H1 (cell line): ENCODE data around the gene TFAP2A. TPM values are rescaled to one million over a fixed set of nuclear protein-coding genes. Genes with fewer than 3 reads are reported as not detected.

Source experiments
- HDAC2 ChIP-seq, 2 experiments: fragments of 300-600 bp in 1 of 2; sonication (generic) in 1 of 2; IDR thresholded peaks; 2 replicates each; pipeline ENCODE4 v1.6.1; 2011 to 2012; ENCODE audit warnings: low read depth in 2 of 2, low read length in 2 of 2, mild to moderate bottlenecking in 2 of 2, moderate library complexity in 2 of 2, borderline replicate concordance in 1 of 2, inconsistent platforms in 1 of 2
- KDM1A ChIP-seq: fragments of 200-600, 300-600 bp; sonication (generic); IDR thresholded peaks from 2 replicates; pipeline ENCODE4 v1.7.1; 2016; ENCODE audit warnings: mild to moderate bottlenecking, low read length, borderline replicate concordance
- MAFK ChIP-seq: IDR thresholded peaks from 2 replicates; pipeline ENCODE4 v1.6.1; 2012; ENCODE audit warnings: low read depth, mild to moderate bottlenecking, improper control_type of control experiment, low read length
- SP4 ChIP-seq: IDR thresholded peaks from 2 replicates; pipeline ENCODE4 v1.6.1; 2012; ENCODE audit warnings: low read length, inconsistent platforms
- SUZ12 ChIP-seq: fragments of 200-600 bp; sonication (generic); IDR thresholded peaks from 2 replicates; pipeline ENCODE4 v1.6.1; 2012; ENCODE audit warnings: mild to moderate bottlenecking, inconsistent platforms, low read length, moderate library complexity, mixed read lengths
- TBP ChIP-seq: IDR thresholded peaks from 2 replicates; pipeline ENCODE4 v1.6.1; 2011; ENCODE audit warnings: low read depth, low read length, improper control_type of control experiment
- TCF12 ChIP-seq: IDR thresholded peaks from 2 replicates; pipeline ENCODE4 v1.6.1; 2011; ENCODE audit warnings: low read depth, mild to moderate bottlenecking, low read length
- polyA plus RNA-seq, 7 experiments: library from polyadenylated mRNA; depleted of rRNA in 3 of 7; stranded (reverse) in 5 of 7; unstranded in 2 of 7; fragments of >200 nt in 5 of 7; fragments of 200-250 nt in 2 of 7; gene quantifications; 1 replicate in 5 of 7; 2 replicates in 1 of 7; 4 replicates in 1 of 7; pipeline versions ENCODE4 v1.2.1 to v1.2.3, GENCODE V29; 2011 to 2013; ENCODE audit warnings: missing spikeins in 2 of 7, mixed read lengths in 2 of 7
- total RNA-seq: library from RNA; stranded (reverse); fragmentation: NEBNext Ultra II Directional; extraction: Animal tissue kit (Norgen Biotek cat#: 25700); gene quantifications from 2 replicates; pipeline ENCODE4 v1.2.1, GENCODE V29; 2021
- TF ChIP-seq, protein P1 (sequence below): fragments of 300-600 bp; sonication (generic); IDR thresholded peaks from 2 replicates; pipeline ENCODE4 v1.7.1; 2012; ENCODE audit warnings: low read length, moderate library complexity, mild to moderate bottlenecking, inconsistent platforms; ENCODE audit not compliant: insufficient replicate concordance
- TF ChIP-seq, protein P2 (sequence below): IDR thresholded peaks from 2 replicates; pipeline ENCODE4 v1.6.1; 2011; ENCODE audit warnings: low read depth, mild to moderate bottlenecking, low read length; ENCODE audit not compliant: insufficient read depth
- TF ChIP-seq, protein P3 (sequence below): IDR thresholded peaks from 2 replicates; pipeline ENCODE4 v1.6.1; 2011; ENCODE audit warnings: low read length, improper control_type of control experiment

TFAP2A gene
- total and polyA plus RNA-seq, 2 of the 8 experiments (the other 6 are each of a cell fraction or from before 2014, with no cell fraction given) = 0.23 TPM; not detected in 1

DNA sequence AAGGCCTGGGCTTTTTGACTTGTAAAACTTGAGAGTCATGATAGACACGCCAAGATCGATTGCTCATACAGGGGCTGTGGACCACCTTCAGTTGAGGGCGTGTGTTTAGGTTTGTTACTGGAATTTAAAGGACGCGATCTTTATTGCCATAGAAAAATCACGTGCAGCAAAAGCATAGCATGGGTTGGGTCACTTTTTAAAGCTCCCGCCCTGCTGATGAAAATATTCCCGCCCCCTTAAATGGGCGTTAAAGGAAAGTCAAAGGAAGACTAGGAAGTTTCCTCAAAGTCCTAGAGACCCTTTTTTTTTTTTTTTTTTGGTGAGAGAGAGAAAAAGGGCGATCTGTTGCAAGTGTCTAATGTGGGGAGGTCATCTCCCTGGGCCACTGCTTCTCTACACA, 23.1 kb downstream of the TFAP2A start (continued):
- TF ChIP-seq, protein P1, sequence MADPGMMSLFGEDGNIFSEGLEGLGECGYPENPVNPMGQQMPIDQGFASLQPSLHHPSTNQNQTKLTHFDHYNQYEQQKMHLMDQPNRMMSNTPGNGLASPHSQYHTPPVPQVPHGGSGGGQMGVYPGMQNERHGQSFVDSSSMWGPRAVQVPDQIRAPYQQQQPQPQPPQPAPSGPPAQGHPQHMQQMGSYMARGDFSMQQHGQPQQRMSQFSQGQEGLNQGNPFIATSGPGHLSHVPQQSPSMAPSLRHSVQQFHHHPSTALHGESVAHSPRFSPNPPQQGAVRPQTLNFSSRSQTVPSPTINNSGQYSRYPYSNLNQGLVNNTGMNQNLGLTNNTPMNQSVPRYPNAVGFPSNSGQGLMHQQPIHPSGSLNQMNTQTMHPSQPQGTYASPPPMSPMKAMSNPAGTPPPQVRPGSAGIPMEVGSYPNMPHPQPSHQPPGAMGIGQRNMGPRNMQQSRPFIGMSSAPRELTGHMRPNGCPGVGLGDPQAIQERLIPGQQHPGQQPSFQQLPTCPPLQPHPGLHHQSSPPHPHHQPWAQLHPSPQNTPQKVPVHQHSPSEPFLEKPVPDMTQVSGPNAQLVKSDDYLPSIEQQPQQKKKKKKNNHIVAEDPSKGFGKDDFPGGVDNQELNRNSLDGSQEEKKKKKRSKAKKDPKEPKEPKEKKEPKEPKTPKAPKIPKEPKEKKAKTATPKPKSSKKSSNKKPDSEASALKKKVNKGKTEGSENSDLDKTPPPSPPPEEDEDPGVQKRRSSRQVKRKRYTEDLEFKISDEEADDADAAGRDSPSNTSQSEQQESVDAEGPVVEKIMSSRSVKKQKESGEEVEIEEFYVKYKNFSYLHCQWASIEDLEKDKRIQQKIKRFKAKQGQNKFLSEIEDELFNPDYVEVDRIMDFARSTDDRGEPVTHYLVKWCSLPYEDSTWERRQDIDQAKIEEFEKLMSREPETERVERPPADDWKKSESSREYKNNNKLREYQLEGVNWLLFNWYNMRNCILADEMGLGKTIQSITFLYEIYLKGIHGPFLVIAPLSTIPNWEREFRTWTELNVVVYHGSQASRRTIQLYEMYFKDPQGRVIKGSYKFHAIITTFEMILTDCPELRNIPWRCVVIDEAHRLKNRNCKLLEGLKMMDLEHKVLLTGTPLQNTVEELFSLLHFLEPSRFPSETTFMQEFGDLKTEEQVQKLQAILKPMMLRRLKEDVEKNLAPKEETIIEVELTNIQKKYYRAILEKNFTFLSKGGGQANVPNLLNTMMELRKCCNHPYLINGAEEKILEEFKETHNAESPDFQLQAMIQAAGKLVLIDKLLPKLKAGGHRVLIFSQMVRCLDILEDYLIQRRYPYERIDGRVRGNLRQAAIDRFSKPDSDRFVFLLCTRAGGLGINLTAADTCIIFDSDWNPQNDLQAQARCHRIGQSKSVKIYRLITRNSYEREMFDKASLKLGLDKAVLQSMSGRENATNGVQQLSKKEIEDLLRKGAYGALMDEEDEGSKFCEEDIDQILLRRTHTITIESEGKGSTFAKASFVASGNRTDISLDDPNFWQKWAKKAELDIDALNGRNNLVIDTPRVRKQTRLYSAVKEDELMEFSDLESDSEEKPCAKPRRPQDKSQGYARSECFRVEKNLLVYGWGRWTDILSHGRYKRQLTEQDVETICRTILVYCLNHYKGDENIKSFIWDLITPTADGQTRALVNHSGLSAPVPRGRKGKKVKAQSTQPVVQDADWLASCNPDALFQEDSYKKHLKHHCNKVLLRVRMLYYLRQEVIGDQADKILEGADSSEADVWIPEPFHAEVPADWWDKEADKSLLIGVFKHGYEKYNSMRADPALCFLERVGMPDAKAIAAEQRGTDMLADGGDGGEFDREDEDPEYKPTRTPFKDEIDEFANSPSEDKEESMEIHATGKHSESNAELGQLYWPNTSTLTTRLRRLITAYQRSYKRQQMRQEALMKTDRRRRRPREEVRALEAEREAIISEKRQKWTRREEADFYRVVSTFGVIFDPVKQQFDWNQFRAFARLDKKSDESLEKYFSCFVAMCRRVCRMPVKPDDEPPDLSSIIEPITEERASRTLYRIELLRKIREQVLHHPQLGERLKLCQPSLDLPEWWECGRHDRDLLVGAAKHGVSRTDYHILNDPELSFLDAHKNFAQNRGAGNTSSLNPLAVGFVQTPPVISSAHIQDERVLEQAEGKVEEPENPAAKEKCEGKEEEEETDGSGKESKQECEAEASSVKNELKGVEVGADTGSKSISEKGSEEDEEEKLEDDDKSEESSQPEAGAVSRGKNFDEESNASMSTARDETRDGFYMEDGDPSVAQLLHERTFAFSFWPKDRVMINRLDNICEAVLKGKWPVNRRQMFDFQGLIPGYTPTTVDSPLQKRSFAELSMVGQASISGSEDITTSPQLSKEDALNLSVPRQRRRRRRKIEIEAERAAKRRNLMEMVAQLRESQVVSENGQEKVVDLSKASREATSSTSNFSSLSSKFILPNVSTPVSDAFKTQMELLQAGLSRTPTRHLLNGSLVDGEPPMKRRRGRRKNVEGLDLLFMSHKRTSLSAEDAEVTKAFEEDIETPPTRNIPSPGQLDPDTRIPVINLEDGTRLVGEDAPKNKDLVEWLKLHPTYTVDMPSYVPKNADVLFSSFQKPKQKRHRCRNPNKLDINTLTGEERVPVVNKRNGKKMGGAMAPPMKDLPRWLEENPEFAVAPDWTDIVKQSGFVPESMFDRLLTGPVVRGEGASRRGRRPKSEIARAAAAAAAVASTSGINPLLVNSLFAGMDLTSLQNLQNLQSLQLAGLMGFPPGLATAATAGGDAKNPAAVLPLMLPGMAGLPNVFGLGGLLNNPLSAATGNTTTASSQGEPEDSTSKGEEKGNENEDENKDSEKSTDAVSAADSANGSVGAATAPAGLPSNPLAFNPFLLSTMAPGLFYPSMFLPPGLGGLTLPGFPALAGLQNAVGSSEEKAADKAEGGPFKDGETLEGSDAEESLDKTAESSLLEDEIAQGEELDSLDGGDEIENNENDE = peak; percentile 15
- TF ChIP-seq MAFK = no peak
- no peak for TF ChIP-seq TCF12
- no peak for TF ChIP-seq SP4
- TF ChIP-seq HDAC2 (IDR thresholded peaks at IDR 0.05; ENCODE audit: borderline replicate concordance in 1 of 2, low read depth in 2 of 2, low read length in 2 of 2) = no peak
- no peak for TF ChIP-seq KDM1A
- TF ChIP-seq, protein P2, sequence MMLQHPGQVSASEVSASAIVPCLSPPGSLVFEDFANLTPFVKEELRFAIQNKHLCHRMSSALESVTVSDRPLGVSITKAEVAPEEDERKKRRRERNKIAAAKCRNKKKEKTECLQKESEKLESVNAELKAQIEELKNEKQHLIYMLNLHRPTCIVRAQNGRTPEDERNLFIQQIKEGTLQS = no peak
- TF ChIP-seq TBP = no peak
- TF ChIP-seq, protein P3, sequence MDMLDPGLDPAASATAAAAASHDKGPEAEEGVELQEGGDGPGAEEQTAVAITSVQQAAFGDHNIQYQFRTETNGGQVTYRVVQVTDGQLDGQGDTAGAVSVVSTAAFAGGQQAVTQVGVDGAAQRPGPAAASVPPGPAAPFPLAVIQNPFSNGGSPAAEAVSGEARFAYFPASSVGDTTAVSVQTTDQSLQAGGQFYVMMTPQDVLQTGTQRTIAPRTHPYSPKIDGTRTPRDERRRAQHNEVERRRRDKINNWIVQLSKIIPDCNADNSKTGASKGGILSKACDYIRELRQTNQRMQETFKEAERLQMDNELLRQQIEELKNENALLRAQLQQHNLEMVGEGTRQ = peak; percentile 34; the same call in 1 of the 2 replicates
- no peak for TF ChIP-seq SUZ12
